Stimulated activated CD8-positive, alpha-beta memory T cell treated with anti-CD3 and anti-CD28 coated beads, Interleukin-12 subunit alpha, Interleukin-12 subunit beta, amount 100 ng/mL, for 4 hours (primary cell): ENCODE measurements around the gene TH.
"Not testable (repeated sequence)": the region's sequence is repeated elsewhere in the genome, so short reads cannot be mapped to it uniquely, and the experiment has no call there.

Source experiments
- DNase-seq: peaks from one replicate; pipeline ENCODE4 v3.0.0-alpha.2; 2020; ENCODE audit warnings: low read depth

The TH gene

GRCh38 chr11:2178055-2178773 lies 6.6 kb upstream of the TH start:
- not testable (repeated sequence) for DNase-seq

DNA sequence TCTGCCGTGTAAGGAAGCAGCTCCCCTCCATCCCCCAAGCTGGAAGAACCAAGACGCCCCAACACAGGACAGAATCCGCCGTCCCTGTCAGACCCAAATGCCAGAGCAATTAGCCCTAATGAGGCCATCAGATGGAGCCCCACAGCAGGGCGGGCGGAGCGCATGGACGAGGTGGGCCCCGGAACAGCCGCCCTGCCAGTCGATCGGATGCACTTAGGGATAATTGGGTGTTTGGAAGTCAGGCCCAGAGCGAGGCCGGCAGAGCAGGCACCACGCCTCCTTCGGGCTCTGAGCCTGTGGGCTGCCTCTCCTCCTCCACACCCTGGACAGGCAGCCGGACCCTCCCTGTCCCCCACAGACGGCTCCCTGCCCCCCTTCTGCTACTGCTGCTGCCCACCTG lies 5.5 kb upstream of the TH start:
- DNase-seq = no peak

- no peak for DNase-seq
These were observed 4.8 kb upstream of the TH start for GRCh38 chr11:2176389-2176900.

GRCh38 chr11:2175659-2176058 lies 4.0 kb upstream of the TH start:
- no peak for DNase-seq

GRCh38 chr11:2174361-2174760 lies 2.7 kb upstream of the TH start:
- no peak for DNase-seq

DNA sequence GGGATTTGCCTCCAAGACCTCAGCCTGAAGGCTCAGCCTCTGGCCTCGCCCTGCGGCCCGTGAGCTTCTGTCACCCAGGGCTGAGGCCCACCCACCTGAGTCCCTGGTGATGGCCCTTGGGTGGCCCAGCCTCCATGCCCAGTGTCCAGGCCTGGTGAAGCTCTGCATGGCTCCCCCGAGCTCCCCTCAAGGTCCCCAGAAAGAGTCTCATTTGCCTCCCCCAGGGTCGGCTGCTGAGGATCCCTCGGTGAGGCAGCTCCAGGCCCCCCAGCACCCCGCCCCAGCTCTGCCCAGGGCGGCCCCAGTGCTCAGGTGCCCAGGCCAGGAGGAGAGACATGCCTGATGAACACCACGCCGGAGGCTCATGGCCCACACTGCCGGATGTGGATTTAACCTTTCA lies 2.1 kb upstream of the TH start:
- DNase-seq = no peak

DNA sequence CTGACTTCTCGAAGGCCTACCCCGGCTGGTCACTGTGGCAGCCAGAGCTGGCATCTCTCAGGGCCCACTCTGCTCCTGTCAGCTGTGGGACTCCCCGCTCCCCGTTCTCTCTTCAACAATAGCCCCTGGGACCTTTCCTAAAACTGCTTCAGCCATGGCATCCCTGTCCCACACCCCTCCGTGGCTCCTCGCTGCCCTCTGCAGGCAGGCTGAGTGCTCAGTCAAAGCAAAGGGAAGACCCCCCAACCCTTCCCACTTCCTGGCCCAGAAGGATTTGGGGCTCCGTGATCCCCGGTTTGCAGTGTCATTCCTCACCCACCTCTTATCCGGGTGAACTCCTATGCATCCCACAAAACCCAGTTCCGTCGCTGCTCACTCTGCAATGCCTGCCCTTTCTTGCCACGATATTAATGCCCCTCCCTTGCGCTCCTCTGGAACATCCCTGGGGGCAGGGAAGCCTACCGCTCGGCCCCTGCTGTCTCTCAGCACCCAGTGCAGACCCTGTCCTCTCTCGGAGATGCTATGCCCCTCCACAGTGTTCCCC lies 1.6 kb upstream of the TH start:
- DNase-seq = no peak

DNA sequence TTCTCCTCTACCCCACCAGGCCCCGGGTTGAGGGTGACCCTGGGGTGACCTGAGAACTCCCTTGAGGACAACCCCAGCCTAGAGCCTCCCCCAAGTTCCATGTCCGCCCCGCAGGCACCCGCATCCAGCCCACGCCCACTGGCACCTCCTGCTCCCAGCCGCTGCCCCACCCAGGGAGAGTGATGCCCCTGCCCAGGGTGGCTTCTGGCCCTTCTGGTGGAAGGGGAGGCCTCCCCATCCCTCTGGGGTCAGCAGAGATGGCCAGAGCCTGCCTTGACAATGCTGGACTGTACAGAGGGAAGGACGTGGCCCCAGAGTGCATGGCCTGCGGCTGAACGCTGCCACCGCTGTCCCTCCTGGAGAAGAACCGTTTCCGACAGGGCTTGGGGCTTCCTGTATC lies 1.1 kb upstream of the TH start:
- no peak for DNase-seq

GRCh38 chr11:2169626-2170570 lies 1.7 kb downstream of the TH start:
- DNase-seq = no peak

DNA sequence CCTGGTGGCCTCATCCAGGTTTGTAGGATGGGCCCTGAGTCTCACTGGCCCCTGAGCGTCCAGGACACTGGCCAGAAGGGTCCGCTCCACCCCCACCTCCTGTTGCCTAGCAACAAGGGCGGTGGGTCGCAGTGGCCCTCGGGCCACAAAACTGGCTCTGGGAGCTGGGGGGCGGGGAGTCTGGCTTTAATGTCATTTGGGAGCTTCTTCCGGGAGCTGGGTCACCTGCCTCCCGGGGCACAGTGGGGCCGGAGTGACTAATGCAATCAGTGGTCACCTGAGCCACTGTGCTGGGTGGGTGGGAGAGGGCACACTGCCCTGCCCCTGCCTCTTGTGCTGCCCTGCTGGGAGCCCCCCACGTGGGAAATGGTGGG lies 2.6 kb downstream of the TH start:
- DNase-seq = no peak

DNA sequence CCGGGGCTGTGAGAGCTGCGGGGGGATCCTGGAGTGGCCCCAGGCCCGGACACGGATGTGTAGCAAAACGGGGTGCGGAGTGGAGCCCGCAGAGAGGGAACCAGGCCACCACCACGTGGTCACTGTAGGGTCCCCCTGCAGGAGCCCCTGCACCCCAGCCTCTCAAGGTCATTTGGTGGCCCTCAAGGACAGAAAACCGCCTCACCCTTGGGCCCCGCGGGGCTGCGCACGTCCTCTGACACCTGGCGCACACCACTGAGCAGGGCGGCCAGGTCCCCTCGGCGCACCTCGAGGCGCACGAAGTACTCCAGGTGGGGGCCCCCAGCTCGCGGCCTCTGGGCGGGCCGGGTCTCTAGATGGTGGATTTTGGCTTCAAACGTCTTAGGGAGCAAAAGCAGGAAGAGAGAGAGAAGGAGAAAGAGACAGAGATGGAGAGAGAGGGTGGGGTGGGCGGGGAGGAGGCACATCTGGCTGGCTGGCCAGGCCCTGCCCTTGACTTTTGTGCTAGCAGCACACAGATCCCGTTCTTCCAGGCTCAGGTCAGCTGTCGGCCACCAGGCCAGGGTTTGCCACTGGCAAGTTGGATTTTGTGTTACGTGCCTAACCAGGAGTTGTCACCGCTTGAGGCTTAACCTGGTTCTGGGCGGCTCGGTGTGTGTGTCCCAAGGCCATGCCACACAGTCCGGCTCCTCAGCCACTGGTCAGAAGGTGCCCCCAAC lies 3.2 kb downstream of the TH start:
- no peak for DNase-seq

GRCh38 chr11:2167141-2168045 lies 4.2 kb downstream of the TH start:
- DNase-seq = no peak

DNA sequence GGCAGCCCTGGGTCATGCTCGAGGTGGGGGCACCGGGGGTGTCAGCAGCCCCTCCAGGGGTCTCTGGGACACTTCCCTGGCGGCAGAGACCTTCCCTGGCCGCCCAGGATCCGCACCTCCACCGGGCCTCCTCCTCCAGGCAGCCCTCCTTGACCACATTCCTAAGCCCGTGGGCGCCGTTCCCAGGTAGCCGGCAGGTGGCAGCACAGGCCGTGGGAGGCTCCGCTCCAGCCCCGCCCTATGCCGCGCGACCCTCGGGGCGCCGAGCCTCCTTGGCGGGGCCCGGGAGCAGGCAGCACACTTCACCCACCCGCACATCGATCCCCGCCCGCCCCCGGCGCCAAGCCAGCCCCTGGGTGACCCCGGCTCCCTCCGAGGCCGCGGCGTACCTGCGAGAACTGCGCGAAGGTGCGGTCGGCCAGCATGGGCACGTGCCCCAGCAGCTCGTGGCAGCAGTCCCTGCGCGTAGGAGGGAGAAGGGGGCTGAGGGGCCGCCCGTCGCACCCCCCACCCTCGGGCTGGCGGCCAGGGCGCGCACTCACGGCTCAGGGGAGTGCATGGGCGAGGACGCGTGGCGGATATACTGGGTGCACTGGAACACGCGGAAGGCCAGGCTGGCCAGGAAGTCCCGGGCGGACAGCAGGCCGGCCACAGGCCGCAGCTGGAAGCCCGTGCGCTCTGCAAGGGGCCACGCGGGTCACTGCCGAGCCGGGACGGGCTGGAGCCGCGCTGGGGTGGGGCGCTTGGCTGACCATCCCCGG lies 5.3 kb downstream of the TH start:
- DNase-seq = peak; percentile 18

- no peak for DNase-seq
These were observed 6.0 kb downstream of the TH start for GRCh38 chr11:2165571-2165970.

DNA sequence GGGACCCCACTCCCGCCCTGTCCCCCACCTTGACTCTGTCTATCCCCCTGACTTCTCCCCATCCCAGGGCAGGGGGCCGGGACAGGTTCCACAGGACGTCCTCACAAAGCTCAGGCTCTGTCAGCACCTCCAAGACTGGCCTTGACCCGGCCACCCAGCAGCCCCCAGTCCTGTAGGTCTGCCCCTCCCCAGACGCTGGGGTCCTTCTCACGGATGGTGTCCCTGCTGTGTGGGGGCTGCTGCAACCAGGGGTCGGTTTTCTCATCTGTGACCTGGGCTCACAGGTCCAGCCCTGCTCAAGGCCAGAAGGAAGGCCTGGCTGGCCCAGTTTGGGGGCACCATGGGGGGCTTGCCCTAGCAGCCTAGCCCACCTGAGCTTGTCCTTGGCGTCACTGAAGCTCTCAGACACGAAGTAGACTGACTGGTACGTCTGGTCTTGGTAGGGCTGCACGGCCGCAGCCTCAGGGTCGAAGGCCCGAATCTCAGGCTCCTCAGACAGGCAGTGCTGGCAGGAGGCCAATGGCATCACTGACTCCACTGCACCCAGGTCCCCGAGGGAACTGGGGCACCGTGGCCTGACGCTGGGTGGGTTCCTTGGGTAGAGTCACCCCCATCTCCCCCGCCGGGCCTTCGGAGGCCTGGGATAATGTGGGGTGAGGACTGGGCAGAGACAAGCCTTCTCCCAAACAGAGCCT lies 6.6 kb downstream of the TH start:
- no peak for DNase-seq

- DNase-seq = no peak
These were observed 7.5 kb downstream of the TH start for GRCh38 chr11:2164081-2164480.

DNA sequence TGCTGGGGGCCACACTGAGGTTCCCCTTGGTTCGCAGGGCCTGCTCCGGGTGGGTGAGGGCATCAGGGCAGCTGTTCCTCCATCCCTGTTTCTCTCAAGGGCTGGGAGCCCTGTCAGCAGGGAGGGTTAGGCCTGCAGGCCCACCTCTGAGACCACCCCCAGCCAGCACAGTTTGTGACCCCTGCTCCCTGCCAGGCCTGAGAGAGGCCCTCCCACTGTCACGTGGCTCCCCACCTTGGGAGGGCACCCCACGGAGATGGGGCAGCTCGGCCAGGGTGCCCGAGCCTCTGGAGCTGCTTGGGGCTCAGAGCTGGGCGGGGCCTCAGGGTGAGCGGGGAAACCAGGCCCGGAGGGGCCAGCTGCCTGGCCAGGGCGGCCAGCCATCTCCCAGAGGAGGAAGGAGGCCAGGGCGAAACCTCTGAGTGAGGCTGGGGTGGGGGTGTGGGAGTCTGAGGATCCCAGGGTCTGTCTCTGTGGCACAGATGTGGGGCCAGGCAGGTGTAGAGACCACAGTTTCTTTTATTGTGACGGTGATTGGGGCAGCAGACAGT lies 8.1 kb downstream of the TH start:
- DNase-seq = no peak

GRCh38 chr11:2160736-2161259 lies 10.8 kb downstream of the TH start, which contains the start of gene INS:
TSS of gene INS (minus strand) at chr11:2161209. CDS start at chr11:2160971, 238 bp downstream.
- DNase-seq = no peak
